Caco-2 (cell line): ENCODE results near the gene PPM1H. TPM values are rescaled to one million over a fixed set of nuclear protein-coding genes. Genes with fewer than 3 reads are reported as not detected.

Experiments used
- BruUV-seq: library from RNA; stranded (reverse); fragments of 400-500 nt; replicated peaks from 2 replicates; lab custom pipeline; 2021; lab: Mats Ljungman, UMichigan
- CTCF ChIA-PET: fragments of 300-600 bp; sonication (Branson Sonifier 250); formaldehyde crosslinking; loops from one replicate; lab custom pipeline; 2022; ENCODE audit warnings: antibody characterized with exemption; lab: Charles Lee
- POLR2A ChIA-PET: fragments of 300-600 bp; sonication (Branson Sonifier 250); formaldehyde crosslinking; loops from one replicate; lab custom pipeline; 2022; ENCODE audit warnings: antibody characterized with exemption; lab: Charles Lee
- DNase-seq, 2 experiments: peaks; one replicate each; pipeline versions ENCODE4 v3.0.0 to v3.0.0-alpha.2; 2020 to 2022
- H3K27me3 ChIP-seq: replicated peaks from 2 replicates; pipeline ENCODE4 v1.6.0; 2011; ENCODE audit warnings: low read length; ENCODE audit not compliant: control insufficient read depth, insufficient read depth
- H3K36me3 ChIP-seq: 2 replicates; pipeline ENCODE4 v1.5.1; 2011; ENCODE audit warnings: low read length; ENCODE audit not compliant: control insufficient read depth, insufficient read depth
- H3K4me1 ChIP-seq: fragments of 250-450 bp; sonication (Bioruptor Pico); 2 replicates; pipeline ENCODE4 v1.5.1; 2020; ENCODE audit warnings: mild to moderate bottlenecking
- H3K4me3 ChIP-seq: 2 replicates; pipeline ENCODE4 v1.5.1; 2011; ENCODE audit warnings: low read depth, mild to moderate bottlenecking, control low read depth, low read length
- H3K9me3 ChIP-seq: fragments of 250-450 bp; sonication (Bioruptor Pico); 2 replicates; pipeline ENCODE4 v1.5.1; 2020; ENCODE audit warnings: mild to moderate bottlenecking, moderate library complexity
- H3K27ac Mint-ChIP-seq: one replicate; pipeline ENCODE4 v1.8.0; 2022; ENCODE audit warnings: mixed read lengths; ENCODE audit not compliant: unreplicated experiment
- H3K27me3 Mint-ChIP-seq: one replicate; pipeline ENCODE4 v1.8.0; 2022; ENCODE audit warnings: mixed read lengths; ENCODE audit not compliant: insufficient read depth, unreplicated experiment
- H3K36me3 Mint-ChIP-seq: one replicate; pipeline ENCODE4 v1.8.0; 2022; ENCODE audit warnings: mild to moderate bottlenecking, mixed read lengths; ENCODE audit not compliant: insufficient read depth, unreplicated experiment
- H3K4me1 Mint-ChIP-seq: one replicate; pipeline ENCODE4 v1.8.0; 2022; ENCODE audit warnings: low read depth, mixed read lengths; ENCODE audit not compliant: unreplicated experiment
- H3K4me3 Mint-ChIP-seq: one replicate; pipeline ENCODE4 v1.8.0; 2022; ENCODE audit warnings: mild to moderate bottlenecking, moderate library complexity, mixed read lengths; ENCODE audit not compliant: unreplicated experiment
- H3K9me3 Mint-ChIP-seq: one replicate; pipeline ENCODE4 v1.8.0; 2022; ENCODE audit warnings: mixed read lengths; ENCODE audit not compliant: unreplicated experiment
- CTCF ChIP-seq, 2 experiments: fragments of 200-600 bp in 1 of 2; IDR thresholded peaks; 1 replicate in 1 of 2; 2 replicates in 1 of 2; pipeline versions ENCODE4 v1.5.1 to v1.8.0; 2011 to 2022; ENCODE audit warnings: antibody characterized with exemption in 1 of 2, control low read depth in 1 of 2, inconsistent platforms in 1 of 2, low read depth in 1 of 2, low read length in 1 of 2, mild to moderate bottlenecking in 1 of 2, moderate library complexity in 1 of 2; ENCODE audit not compliant: insufficient read depth in 1 of 2, severe bottlenecking in 1 of 2, unreplicated experiment in 1 of 2
- intact Hi-C: fragments of 100-400 bp; cut with micrococcal nuclease; formaldehyde crosslinking; loops from one replicate; pipeline ENCODE4 v1.10.0; 2022; ENCODE audit not compliant: unreplicated experiment
- total RNA-seq: library from RNA; stranded (reverse); gene quantifications from 2 replicates; pipeline ENCODE4 v1.2.3, GENCODE V29; 2022

The PPM1H gene
- total RNA-seq, 1 experiment from 2014 or later, result 151 TPM

- CTCF ChIA-PET, result no interaction called here
- Histone ChIP-seq H3K9me3 (no peaks in the 10 kb centered on the region), H3K36me3 (peaks cover 4% of the 10 kb centered on the region), H3K4me3 (no peak overlapping the region), H3K4me1 (no peaks in the 10 kb centered on the region), H3K27me3 (no peaks in the 10 kb centered on the region)
- Mint-ChIP-seq H3K9me3 (no peaks in the 10 kb centered on the region), H3K27ac (no peak overlapping the region), H3K4me1 (peaks cover 7% of the 10 kb centered on the region), H3K36me3 (peaks cover 99% of the 10 kb centered on the region), H3K27me3 (no peaks in the 10 kb centered on the region), H3K4me3 (no peak overlapping the region)
- POLR2A ChIA-PET, result no interaction called here
- TF ChIP-seq CTCF (IDR thresholded peaks at IDR 0.05; ENCODE audit: insufficient read depth in 1 of 2, low read depth in 1 of 2, low read length in 1 of 2, severe bottlenecking in 1 of 2, unreplicated experiment in 1 of 2), result no peak
- BruUV-seq, result no TSS peak
- intact Hi-C loops, result no loop called here
- DNase-seq, result no peak
Observed at GRCh38 chr12:62689042-62689839, 245.7 kb downstream of the PPM1H start.

GRCh38 chr12:62686938-62687337 lies 248.0 kb downstream of the PPM1H start:
- no peaks in the 10 kb centered on the region for H3K27me3 ChIP-seq
- no peak overlapping the region for H3K27ac Mint-ChIP-seq
- peaks cover 3% of the 10 kb centered on the region for H3K36me3 ChIP-seq
- H3K4me1 ChIP-seq, result no peaks in the 10 kb centered on the region
- TF ChIP-seq CTCF (IDR thresholded peaks at IDR 0.05; ENCODE audit: insufficient read depth in 1 of 2, low read depth in 1 of 2, low read length in 1 of 2, severe bottlenecking in 1 of 2, unreplicated experiment in 1 of 2), result no peak
- no peak overlapping the region for H3K4me3 ChIP-seq
- H3K27me3 Mint-ChIP-seq, result no peaks in the 10 kb centered on the region
- intact Hi-C loops, result no loop called here
- H3K4me3 Mint-ChIP-seq, result no peak overlapping the region
- ChIA-PET POLR2A (no interaction called here), CTCF (no interaction called here)
- H3K36me3 Mint-ChIP-seq, result peaks cover 99% of the 10 kb centered on the region
- no peaks in the 10 kb centered on the region for H3K9me3 ChIP-seq
- H3K4me1 Mint-ChIP-seq, result peaks cover 7% of the 10 kb centered on the region
- no peak for DNase-seq
- H3K9me3 Mint-ChIP-seq, result peaks cover 2% of the 10 kb centered on the region
- no TSS peak for BruUV-seq

DNA sequence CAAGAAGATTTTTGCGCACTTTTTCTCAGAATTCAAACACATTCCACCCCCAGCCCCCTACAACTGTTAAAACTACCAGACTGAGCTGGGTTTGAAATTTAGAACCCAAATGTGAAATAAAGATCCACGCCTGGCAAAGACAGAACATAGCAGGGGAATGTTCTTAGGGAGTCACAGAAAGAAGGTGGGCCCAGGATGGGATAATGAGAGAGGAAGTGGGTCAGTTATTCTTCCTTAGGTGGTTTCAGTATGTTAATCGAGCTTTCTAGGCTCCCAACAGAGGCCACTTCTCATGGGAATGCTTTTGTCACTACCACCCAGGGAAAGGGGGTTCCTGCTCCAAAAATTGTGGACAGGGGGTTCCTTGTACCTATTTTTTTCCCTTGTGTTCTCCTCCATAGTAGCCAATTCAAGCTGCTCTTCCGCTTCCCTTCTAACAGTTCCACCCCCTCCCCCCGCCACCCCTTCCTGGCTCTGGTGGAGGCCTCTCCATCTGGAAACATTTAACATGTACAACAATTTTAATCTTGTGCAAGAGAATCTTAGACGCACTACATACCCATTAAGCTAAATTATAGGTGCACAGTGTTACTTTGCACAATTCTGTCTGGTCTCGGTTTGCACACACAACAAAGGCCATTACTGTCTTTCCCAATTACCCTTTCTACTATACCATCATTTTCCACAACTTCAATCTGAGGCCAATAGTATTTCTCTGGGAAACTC lies 250.2 kb downstream of the PPM1H start:
- ChIA-PET CTCF (no interaction called here), POLR2A (no interaction called here)
- Histone ChIP-seq H3K4me3 (no peak overlapping the region), H3K36me3 (peaks cover 3% of the 10 kb centered on the region), H3K9me3 (no peaks in the 10 kb centered on the region), H3K27me3 (no peaks in the 10 kb centered on the region), H3K4me1 (no peaks in the 10 kb centered on the region)
- peaks cover 99% of the 10 kb centered on the region for H3K36me3 Mint-ChIP-seq
- H3K4me1 Mint-ChIP-seq, result peaks cover 11% of the 10 kb centered on the region
- H3K4me3 Mint-ChIP-seq, result no peak overlapping the region
- intact Hi-C loops, result no loop called here
- BruUV-seq, result no TSS peak
- no peak for TF ChIP-seq CTCF (IDR thresholded peaks at IDR 0.05; ENCODE audit: insufficient read depth in 1 of 2, low read depth in 1 of 2, low read length in 1 of 2, severe bottlenecking in 1 of 2, unreplicated experiment in 1 of 2)
- no peak for DNase-seq
- H3K27ac Mint-ChIP-seq, result no peak overlapping the region
- H3K9me3 Mint-ChIP-seq, result peaks cover 12% of the 10 kb centered on the region
- H3K27me3 Mint-ChIP-seq, result no peaks in the 10 kb centered on the region
